GM08714 (cell line): ENCODE results near the gene CCDC71.

Experiments
- H3K4me3 ChIP-seq: fragments of 200-500 bp; sonication (Bioruptor generic); 2 replicates; pipeline ENCODE4 v1.5.1; 2014; ENCODE audit warnings: mild to moderate bottlenecking, low read length, inconsistent platforms
- ZNF274 ChIP-seq: IDR thresholded peaks from 2 replicates; pipeline ENCODE4 v1.6.1; 2012; ENCODE audit warnings: mild to moderate bottlenecking, low read depth, low read length

CCDC71 gene

DNA sequence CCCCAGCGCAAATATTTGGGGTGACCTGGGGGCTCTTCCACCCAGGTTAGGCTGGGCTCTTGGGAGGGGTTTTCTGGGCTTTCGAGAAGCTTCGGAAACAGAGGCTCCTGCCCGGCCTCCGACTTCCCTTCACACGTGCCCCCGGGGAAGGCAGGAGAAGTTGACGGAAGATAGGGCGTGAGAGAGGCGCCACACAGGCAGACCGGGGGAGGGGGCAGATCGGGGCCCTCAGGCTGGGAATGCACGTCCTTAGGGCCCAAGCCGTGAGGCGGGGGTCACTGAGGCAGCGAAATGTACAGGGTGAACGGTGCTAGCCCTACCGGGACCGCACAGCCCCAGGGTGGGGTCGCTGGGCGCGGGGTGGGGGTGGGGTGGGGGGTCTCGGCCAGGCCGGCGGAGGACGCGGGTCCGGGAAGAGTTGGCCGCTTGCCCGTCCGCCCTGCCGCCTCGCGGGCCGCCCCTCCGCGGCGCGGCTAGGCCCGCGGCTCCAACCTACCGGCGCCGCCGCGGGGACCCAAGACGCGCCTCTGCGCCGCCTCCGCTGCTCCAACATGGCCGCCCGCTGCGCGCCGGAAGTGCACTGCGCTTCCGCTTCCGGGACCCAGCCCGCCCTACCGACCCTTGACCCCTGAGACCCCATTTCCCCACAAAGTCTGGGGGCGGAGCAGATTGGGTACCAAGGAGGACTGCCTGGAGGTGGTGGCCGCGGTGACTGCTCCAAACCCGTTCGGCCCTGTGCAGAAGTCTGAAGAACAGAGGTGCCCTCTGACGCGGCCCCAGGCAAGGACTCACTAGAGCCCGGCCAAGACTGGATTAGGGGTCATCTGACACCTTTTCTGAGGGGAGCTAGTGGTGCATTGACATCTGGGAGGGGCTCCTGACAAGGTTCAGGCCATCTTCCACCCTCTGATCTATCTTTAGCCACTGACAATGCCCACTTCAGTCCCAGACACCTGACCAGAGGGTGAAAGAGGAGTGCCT is at the start of gene CCDC71:
TSS of gene CCDC71 (minus strand) at position 561 of the 981 bp plus-strand sequence. CDS start 2,123 bp downstream, outside the sequence.
- peak within 1 kb of the TSS; percentile 82 for H3K4me3 ChIP-seq
- TF ChIP-seq ZNF274 = no peak

DNA sequence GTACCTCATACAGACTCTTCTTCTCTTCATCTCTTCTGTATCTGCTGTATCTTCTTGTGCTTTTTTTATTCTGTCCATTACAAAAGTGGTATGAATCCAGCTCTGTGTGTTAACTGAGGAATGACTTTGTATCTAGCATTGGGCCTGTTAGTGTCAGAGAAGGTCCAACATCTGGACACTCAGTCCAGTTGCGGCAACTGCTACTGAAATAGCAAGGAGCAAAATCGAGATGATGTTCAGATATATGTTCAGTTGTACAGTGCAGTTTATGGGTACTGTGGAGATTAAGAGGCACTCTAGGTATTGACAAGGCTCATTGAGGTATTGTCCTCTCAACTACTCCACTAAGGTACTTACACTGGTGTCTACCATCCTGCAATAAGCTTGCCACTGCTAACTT is 47.9 kb upstream of the CCDC71 start:
- TF ChIP-seq ZNF274 = no peak
- no peak overlapping the region for H3K4me3 ChIP-seq

GRCh38 chr3:49213541-49213943 is 47.4 kb upstream of the CCDC71 start:
- no peak overlapping the region for H3K4me3 ChIP-seq
- no peak for TF ChIP-seq ZNF274

- H3K4me3 ChIP-seq = no peak overlapping the region
- no peak for TF ChIP-seq ZNF274
These were observed 33.8 kb upstream of the CCDC71 start for GRCh38 chr3:49199900-49200281.

DNA sequence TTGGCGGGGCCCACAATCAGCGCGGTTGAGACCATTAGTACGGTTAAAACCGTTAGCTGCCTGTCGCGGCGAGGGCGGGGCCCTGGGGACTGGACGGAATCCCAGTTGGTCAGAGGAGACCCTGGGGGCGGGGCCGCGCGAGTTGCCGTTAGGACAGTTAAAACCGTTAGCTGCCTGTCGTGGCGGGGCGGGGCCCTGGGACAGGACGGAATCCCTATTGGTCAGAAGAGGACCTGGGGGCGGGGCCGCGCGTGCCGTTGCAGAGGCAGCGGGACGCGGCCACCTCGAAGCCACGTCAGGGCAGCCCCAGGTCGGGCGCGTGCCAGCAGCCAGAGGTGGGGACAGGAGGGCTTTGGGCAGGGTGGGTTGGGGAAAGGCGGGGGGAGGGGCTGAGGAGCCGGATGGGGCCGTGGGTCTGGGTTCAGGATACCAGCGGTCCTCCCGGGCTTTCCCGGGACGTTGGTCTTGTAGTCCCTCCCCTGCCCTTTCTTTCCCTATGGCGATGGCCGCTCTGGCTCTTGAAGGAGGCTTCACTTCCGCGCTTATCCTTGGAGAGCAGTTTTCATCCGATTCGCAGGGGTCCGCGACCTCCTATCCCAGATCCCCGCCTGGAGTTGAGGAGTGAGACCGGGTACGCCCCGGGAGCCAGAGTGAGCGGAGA is 33.2 kb upstream of the CCDC71 start:
- H3K4me3 ChIP-seq = no peak overlapping the region
- TF ChIP-seq ZNF274 = no peak

DNA sequence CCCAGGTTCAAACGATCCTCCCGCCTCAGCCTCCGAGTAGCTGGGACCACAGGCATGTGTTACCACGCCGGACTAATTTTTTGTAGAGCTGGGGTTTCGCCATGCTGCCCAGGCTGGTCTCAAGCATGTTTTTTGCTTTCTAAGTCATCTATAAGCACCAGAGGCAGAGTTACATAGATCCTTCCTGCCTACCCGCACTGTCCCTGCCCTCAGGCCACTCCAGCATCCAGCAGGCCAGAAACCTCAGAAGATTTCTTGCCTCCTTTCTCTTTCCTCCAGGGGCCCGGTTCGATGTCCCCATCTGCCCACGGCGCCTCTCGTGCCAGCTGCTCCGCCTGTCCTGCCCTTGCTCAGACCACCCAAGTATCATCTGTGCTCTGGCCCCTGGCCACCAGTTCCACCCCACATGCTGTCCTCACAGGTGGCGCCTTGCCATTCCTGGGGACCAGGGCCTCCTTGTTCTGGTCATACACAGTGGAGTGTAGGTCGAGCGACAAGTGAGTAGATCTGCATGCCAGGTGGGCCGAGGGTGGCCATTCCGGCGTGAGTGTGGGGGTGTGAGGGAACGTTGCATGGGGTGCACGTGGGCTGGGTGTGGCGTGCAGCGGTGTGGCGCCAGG is 32.6 kb upstream of the CCDC71 start:
- no peak for TF ChIP-seq ZNF274
- H3K4me3 ChIP-seq = no peak overlapping the region

- no peak for TF ChIP-seq ZNF274
- no peak overlapping the region for H3K4me3 ChIP-seq
These were observed 32.0 kb upstream of the CCDC71 start for GRCh38 chr3:49198161-49198560.

DNA sequence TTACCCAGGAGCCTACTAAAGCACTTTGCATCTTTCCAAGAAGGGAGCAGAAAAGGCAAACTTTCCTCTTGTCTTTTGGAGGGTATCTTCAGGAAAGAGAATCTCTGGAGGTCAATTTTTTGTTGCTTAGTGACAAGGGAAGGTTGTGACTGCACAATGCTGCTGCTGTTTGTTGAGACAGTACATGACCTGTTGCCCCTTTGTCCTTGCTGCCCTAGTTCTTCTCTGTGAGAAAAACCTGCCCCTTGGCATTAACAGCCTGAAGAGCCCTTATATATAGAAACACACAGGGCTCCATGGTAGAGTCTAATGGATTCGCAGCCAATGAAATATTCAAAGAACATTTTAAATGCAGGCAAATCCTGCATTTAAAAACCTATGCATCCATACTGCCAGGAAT is 25.6 kb upstream of the CCDC71 start:
- no peak overlapping the region for H3K4me3 ChIP-seq
- no peak for TF ChIP-seq ZNF274

DNA sequence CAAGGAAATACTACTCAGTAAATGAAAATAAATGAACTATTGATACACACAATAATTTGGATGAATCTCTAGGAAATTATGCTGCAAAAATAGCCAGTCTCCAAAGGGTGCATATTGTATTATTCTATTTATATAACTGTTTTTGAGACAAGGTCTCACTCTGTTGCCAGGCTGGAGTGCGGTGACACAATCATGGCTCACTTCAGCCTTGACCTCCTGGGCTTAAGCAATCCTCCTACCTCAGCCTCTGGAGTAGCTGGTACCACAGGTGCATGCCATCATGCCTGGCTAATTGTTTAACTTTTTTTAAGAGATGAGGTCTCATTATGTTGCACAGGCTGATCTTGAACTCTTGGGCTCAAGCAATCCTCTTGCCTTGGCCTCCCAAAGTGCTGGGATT is 17.7 kb upstream of the CCDC71 start:
- no peak for TF ChIP-seq ZNF274
- no peak overlapping the region for H3K4me3 ChIP-seq

DNA sequence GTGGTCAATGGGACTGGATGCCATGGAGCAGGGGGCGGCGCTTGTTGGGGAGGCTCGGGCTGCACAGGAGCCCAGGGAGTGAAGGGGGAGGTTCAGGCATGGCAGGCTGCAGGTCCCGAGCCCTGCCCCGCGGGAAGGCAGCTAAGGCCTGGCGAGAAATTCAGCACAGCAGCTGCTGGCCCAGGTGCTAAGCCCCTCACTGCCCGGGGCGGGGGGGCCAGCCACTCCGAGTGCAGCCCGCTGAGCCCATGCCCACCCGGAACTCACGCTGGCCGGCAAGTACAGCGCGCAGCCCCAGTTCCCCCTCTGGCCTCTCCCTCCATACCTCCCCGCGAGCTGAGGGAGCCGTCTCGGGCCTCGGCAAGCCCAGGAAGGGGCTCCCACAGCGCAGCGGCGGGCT is 16.6 kb upstream of the CCDC71 start:
- no peak overlapping the region for H3K4me3 ChIP-seq
- no peak for TF ChIP-seq ZNF274

DNA sequence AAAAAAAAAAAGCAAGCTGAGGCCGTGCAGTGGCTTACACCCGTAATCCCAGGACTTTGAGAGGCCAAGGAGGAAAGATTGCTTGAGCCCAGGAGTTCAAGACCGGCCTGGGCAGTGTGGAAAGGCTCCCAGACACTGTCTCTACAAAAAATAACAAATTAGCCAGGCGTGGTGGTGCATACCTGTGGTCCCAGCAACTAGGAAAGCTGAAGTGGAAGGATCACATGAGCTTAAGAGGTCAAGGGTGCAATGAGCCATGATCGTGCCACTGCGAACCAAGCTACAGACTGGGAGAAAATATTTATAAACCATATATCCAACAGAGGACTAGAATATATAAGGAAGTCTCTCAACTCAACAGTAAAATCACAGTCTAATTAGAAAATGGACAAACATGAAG is 15.2 kb upstream of the CCDC71 start:
- TF ChIP-seq ZNF274 = no peak
- no peak overlapping the region for H3K4me3 ChIP-seq

- no peak for TF ChIP-seq ZNF274
- no peak overlapping the region for H3K4me3 ChIP-seq
These were observed 14.0 kb upstream of the CCDC71 start for GRCh38 chr3:49180116-49180515.

- TF ChIP-seq ZNF274 = no peak
- H3K4me3 ChIP-seq = no peak overlapping the region
These were observed 10.9 kb upstream of the CCDC71 start for GRCh38 chr3:49177073-49177472.

GRCh38 chr3:49175530-49175929 is 9.4 kb upstream of the CCDC71 start:
- no peak overlapping the region for H3K4me3 ChIP-seq
- TF ChIP-seq ZNF274 = no peak
